ENCODE results near the gene DENND1C.
A peak's percentile ranks its signal among the peaks of the same experiment; 100 is the strongest.

The DENND1C gene

DNA sequence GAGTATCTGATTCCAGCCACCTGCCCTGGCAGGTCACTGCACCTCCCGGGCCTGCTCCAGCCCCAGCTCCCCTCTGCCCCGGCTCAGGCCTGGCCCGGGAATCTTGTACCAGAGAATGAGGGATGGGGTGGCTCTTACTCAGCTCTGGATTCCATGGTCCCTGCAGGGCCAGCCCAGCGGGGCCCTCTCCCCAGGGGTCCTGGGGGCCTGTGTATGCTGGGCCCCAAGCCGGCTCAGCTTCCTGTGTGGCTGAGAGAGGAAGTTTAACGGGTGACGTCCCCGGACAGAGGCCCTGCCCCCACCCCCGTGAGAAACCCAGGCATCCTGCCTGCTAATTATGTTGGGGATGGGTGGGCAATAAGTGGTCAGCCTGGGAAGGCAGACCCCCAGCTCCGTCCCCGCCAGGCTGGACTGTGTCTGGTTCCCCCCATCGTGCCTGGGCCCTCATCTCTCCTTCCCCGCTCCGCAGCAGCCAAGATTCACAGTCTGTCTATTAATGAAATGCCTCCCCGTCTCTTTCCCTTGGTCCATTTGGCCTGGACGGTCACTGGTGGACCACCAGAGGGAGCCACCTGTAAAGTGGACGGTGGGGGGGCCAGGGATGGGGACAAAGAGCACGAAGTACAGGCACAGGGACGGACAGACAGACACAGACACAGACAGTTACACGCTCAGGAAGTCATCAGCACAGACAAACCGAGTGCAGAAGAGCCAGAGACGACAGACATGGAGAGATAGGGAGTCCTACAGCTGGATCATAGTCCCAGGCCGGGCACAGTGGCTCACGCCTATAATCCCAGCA, at the start of gene DENND1C:
TSS of gene DENND1C (minus strand) at position 247 of the 802 bp plus-strand sequence. CDS start at position 155, 92 bp downstream.
- TF ChIP-seq JUND (IDR thresholded peaks at IDR 0.05; ENCODE audit: low read depth): no peak
- DNase-seq (ENCODE audit: low read depth in 1 of 2, low spot score in 1 of 2): no peak
- in situ Hi-C loops (cut with HindIII; ENCODE audit: low pct_unique_long_range_greater_than_20kb, low sequenced_read_pairs): no loop called here

- in situ Hi-C loops (cut with HindIII; ENCODE audit: low pct_unique_long_range_greater_than_20kb, low sequenced_read_pairs): no loop called here
- DNase-seq (ENCODE audit: low read depth in 1 of 2, low spot score in 1 of 2): peak; percentile 90 to 93
- no peak for TF ChIP-seq JUND (IDR thresholded peaks at IDR 0.05; ENCODE audit: low read depth)
Observed at GRCh38 chr19:6530386-6531162, 49.0 kb upstream of the DENND1C start, which contains the start of gene TNFSF9. Gene TNFSF9, plus strand, starts transcription at chr19:6531026. Its CDS starts 11 bp downstream, at chr19:6531037.

DNA sequence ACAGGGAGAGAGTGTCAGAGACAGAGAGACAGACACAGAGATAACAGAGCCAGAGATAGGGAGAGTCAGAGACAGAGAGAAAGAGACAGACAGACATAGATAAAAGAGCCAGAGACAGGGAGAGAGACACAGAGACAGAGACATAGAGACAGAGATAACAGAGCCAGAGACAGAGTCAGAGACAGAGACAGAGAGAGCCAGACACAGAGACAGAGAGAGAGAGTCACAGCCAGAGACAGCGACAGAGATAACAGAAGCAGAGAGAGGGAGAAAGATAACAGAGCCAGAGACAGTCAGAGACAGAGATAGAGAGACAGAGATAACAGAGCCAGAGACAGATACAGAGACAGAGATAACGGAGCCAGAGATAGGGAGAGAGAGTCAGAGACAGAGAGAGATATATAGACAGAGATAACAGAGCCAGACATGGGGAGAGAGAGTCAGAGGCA, 48.4 kb upstream of the DENND1C start:
- no peak for TF ChIP-seq JUND (IDR thresholded peaks at IDR 0.05; ENCODE audit: low read depth)
- in situ Hi-C loops (cut with HindIII; ENCODE audit: low pct_unique_long_range_greater_than_20kb, low sequenced_read_pairs): no loop called here
- no peak for DNase-seq (ENCODE audit: low read depth in 1 of 2, low spot score in 1 of 2)

GRCh38 chr19:6529351-6529750, 47.8 kb upstream of the DENND1C start:
- DNase-seq (ENCODE audit: low read depth in 1 of 2, low spot score in 1 of 2): no peak
- no peak for TF ChIP-seq JUND (IDR thresholded peaks at IDR 0.05; ENCODE audit: low read depth)
- in situ Hi-C loops (cut with HindIII; ENCODE audit: low pct_unique_long_range_greater_than_20kb, low sequenced_read_pairs): no loop called here

GRCh38 chr19:6528544-6529121, 47.0 kb upstream of the DENND1C start:
- DNase-seq (ENCODE audit: low read depth in 1 of 2, low spot score in 1 of 2): no peak
- in situ Hi-C loops (cut with HindIII; ENCODE audit: low pct_unique_long_range_greater_than_20kb, low sequenced_read_pairs): no loop called here
- TF ChIP-seq JUND (IDR thresholded peaks at IDR 0.05; ENCODE audit: low read depth): no peak

DNA sequence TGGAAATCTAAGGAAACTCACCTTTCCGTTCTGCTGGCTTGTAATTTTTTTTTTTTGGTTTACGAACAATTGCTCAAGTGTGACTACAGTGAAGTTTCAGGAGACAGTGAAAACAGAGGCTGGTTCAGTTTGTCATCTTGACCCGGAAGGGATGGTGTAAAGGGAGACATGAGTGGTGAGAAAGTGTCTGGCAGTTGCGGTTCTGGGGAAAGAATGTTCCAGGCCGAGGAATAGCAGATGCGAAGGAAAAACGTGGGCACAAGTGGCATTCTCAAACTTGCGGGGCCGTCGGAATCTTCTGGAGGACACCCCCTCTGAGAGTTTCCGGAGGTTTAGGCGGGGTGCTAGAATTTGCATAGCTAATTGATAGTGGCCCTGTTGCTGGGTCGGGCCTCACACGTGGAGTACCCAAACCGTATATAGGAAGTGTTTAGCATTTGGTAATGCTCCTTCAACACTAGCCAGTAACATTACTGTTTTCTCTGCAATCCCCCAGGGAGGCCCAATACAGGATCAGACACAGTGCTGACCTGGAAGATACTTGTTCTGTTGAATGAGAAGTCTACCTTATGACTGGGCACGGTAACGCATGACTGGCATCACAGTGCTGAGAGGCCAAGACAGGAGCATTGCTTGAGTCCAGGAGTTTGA, 46.4 kb upstream of the DENND1C start:
- no peak for TF ChIP-seq JUND (IDR thresholded peaks at IDR 0.05; ENCODE audit: low read depth)
- in situ Hi-C loops (cut with HindIII; ENCODE audit: low pct_unique_long_range_greater_than_20kb, low sequenced_read_pairs): no loop called here
- no peak for DNase-seq (ENCODE audit: low read depth in 1 of 2, low spot score in 1 of 2)

DNA sequence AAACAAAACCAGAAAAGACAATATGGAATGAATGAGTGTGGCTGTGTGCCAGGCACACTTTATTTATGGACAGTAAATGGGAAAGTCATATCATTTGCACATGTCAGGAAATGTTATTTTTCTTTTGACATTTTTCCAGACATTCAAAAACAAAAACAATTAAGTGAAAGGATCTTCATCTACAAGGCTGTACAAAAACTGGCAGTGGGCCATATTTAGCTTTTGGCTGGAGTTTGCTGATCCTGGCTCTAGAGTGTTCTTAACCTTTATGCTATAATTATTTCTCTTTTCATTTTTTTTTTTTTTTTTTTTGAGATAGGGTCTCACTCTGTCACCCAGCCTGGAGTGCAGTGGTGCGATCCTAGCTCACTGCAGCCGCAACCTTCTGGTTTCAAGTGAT, 42.7 kb upstream of the DENND1C start:
- TF ChIP-seq JUND (IDR thresholded peaks at IDR 0.05; ENCODE audit: low read depth): no peak
- no peak for DNase-seq (ENCODE audit: low read depth in 1 of 2, low spot score in 1 of 2)
- in situ Hi-C loops (cut with HindIII; ENCODE audit: low pct_unique_long_range_greater_than_20kb, low sequenced_read_pairs): no loop called here

- no peak for DNase-seq (ENCODE audit: low read depth in 1 of 2, low spot score in 1 of 2)
- TF ChIP-seq JUND (IDR thresholded peaks at IDR 0.05; ENCODE audit: low read depth): no peak
- in situ Hi-C loops (cut with HindIII; ENCODE audit: low pct_unique_long_range_greater_than_20kb, low sequenced_read_pairs): no loop called here
Observed at GRCh38 chr19:6522712-6523111, 41.1 kb upstream of the DENND1C start.

DNA sequence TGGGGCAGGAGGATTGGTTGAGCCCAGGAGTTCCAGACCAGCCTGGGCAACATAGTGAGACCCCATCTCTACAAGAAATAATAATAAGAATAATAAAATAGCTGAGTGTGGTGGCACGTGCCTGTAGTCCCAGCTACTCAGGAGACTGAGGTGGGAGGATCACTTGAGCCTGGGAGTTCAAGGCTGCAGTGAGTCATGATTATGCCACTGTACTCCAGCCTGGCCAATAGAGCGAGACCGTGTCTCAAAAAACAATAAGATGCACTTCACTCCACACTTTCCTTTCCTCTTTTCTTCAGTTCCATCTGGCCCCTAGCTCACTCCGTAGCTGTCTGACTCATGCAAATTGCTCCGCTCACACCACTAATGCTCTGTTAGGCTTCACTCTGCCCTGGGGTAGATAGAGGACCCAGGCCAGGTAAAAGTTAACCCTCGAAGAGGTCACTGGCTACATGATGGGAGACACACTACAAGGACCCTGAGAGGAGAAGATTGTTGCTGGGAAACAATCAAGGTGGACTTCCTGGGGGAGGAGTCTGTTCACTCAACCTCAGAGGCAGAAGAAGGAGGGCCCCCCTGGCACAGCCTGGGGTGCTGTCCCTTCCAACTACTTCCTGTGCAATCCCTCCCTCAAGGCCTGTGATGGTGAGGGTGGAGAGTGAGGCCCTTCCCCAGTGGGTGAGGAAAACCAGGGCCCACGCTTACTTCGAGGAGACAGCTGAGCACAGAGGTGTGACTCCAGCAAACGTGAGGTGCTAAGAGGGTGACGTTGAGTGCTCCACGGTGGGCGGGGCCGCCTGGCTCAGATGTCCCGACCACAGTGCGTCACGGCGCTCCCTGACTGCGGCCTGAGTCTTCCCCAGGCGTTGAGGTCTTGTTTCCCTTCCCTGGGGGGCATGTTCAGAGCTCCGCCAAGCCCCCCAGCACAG, 40.4 kb upstream of the DENND1C start:
- TF ChIP-seq JUND (IDR thresholded peaks at IDR 0.05; ENCODE audit: low read depth): no peak
- in situ Hi-C loops (cut with HindIII; ENCODE audit: low pct_unique_long_range_greater_than_20kb, low sequenced_read_pairs): no loop called here
- no peak for DNase-seq (ENCODE audit: low read depth in 1 of 2, low spot score in 1 of 2)

DNA sequence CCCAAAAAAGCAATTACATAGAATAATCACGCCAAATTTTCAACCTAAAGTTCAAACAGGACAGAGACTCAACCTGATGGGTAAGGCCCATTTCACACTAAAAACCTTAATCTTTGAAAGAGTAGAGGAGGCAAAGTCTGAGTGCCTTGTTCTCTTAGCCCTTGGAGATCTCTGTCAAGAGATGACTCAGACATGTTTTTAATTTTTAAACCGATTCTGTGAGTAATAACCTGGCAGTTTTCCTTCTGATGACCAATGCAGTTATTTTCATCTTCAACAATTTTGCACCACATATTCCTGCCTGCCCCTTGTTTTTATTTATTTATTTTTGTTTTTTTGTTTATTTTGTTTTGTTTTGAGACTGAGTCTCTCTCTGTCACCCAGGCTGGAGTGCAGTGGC, 37.7 kb upstream of the DENND1C start:
- TF ChIP-seq JUND (IDR thresholded peaks at IDR 0.05; ENCODE audit: low read depth): no peak
- in situ Hi-C loops (cut with HindIII; ENCODE audit: low pct_unique_long_range_greater_than_20kb, low sequenced_read_pairs): no loop called here
- DNase-seq (ENCODE audit: low read depth in 1 of 2, low spot score in 1 of 2): no peak

GRCh38 chr19:6518145-6518911, 36.7 kb upstream of the DENND1C start:
- TF ChIP-seq JUND (IDR thresholded peaks at IDR 0.05; ENCODE audit: low read depth): no peak
- no peak for DNase-seq (ENCODE audit: low read depth in 1 of 2, low spot score in 1 of 2)
- in situ Hi-C loops (cut with HindIII; ENCODE audit: low pct_unique_long_range_greater_than_20kb, low sequenced_read_pairs): no loop called here
